ENCODE data around the gene LIMCH1.

GRCh38 chr4:41597494-41597893, 59.5 kb downstream of the LIMCH1 start:
- no peak for TF ChIP-seq CTCF (IDR thresholded peaks at IDR 0.05; ENCODE audit: poor library complexity)
- no peak for TF ChIP-seq EZH2 (IDR thresholded peaks at IDR 0.05; ENCODE audit: borderline replicate concordance)
- no peak for TF ChIP-seq EZH2phosphoT487 (IDR thresholded peaks at IDR 0.05; ENCODE audit: low read depth, severe bottlenecking, unreplicated experiment)

Measured in hepatocyte (in vitro differentiated cells).